AG04449 (cell line): ENCODE results near the gene SIRT6.
"Not testable (repeated sequence)": the region's sequence is repeated elsewhere in the genome, so short reads cannot be mapped to it uniquely, and the experiment has no call there.

Experiments used
- CTCF ChIA-PET: fragments of 350-600 bp; formaldehyde crosslinking; extraction: SDS; loops from one replicate; lab custom pipeline; 2021; ENCODE audit warnings: antibody characterized with exemption; lab: Yijun Ruan, JAX
- POLR2A ChIA-PET: fragments of 400-600, 350-600 bp; formaldehyde crosslinking; extraction: SDS; loops from one replicate; lab custom pipeline; 2020; ENCODE audit warnings: antibody characterized with exemption, inconsistent platforms; lab: Yijun Ruan, JAX
- DNase-seq: peaks from one replicate; pipeline ENCODE4 v3.0.0-alpha.2; 2010; ENCODE audit warnings: low read depth, low spot score
- H3K4me3 ChIP-seq: 2 replicates; pipeline ENCODE4 v1.5.1; 2011; ENCODE audit warnings: low read depth, mild to moderate bottlenecking, control low read depth, low read length
- TF ChIP-seq, protein P1 (sequence below): IDR thresholded peaks from one replicate; pipeline ENCODE4 v1.5.1; 2011; ENCODE audit warnings: mild to moderate bottlenecking, moderate library complexity, low read length, control low read depth, inconsistent platforms; ENCODE audit not compliant: insufficient read depth; ENCODE audit errors: missing control alignments

The SIRT6 gene

GRCh38 chr19:4173479-4174212, 8.7 kb downstream of the SIRT6 start:
- DNase-seq: no peak
- CTCF ChIA-PET: interaction anchor here (1.3 to 1.5 kb wide), 2 partner anchors 13 to 33 kb away, joined by 3 read pairs; no protein-coding TSS in a partner anchor
- H3K4me3 ChIP-seq: no peak overlapping the region
- TF ChIP-seq, protein P1, sequence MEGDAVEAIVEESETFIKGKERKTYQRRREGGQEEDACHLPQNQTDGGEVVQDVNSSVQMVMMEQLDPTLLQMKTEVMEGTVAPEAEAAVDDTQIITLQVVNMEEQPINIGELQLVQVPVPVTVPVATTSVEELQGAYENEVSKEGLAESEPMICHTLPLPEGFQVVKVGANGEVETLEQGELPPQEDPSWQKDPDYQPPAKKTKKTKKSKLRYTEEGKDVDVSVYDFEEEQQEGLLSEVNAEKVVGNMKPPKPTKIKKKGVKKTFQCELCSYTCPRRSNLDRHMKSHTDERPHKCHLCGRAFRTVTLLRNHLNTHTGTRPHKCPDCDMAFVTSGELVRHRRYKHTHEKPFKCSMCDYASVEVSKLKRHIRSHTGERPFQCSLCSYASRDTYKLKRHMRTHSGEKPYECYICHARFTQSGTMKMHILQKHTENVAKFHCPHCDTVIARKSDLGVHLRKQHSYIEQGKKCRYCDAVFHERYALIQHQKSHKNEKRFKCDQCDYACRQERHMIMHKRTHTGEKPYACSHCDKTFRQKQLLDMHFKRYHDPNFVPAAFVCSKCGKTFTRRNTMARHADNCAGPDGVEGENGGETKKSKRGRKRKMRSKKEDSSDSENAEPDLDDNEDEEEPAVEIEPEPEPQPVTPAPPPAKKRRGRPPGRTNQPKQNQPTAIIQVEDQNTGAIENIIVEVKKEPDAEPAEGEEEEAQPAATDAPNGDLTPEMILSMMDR: no peak
- POLR2A ChIA-PET: no interaction called here

DNA sequence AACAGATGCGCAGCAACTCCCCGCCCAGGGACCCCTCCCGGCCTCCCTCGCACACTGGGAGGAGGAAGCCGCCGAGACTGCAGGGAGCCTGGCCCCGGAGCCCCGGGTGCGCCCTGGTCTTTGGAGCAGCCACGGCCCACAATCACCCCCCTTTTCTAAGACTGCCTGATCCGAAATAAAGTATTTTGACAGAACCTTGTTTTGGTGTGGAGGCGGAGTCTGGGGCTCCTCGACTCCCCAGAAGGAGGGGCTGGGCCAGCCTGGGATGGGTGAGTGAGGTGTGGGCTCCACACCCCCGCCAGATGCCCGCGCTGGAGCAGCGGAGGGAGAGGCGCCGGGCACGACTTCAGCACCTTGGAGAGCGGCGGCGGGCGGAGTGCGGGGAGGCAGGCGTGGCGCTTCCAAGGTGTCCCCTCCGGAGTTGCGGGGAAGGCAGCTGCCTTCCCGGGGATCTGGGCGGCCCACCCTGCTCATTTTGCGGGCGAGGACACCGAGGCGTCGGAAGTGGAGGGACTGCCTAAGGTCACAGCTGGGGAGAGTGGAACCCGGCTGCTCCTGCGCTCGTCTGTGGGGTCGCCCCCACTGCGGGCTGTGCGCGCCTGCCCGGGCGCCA, 9.4 kb downstream of the SIRT6 start:
- ChIA-PET POLR2A (no interaction called here), CTCF (interaction anchor here (0.6 to 1.5 kb wide), 2 partner anchors 13 to 32 kb away, joined by 3 read pairs; no protein-coding TSS in a partner anchor)
- no peak overlapping the region for H3K4me3 ChIP-seq
- no peak for DNase-seq
- TF ChIP-seq, protein P1: no peak

DNA sequence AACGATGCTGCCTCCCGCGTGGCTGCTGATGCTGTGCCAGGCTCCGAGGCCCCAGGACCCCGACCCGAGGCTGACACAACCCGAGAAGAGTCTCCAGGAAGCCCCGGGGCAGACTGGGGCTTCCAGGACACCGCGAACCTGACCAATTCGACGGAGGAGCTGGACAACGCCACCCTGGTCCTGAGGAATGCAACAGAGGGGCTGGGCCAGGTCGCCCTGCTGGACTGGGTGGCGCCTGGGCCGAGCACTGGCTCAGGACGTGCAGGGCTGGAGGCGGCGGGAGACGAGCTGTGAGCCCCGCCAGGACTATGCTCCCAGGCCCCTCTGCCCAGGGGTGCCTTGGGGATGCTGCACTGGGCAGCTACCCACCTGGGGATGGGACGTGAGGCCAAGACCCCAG, 10.7 kb downstream of the SIRT6 start:
- TF ChIP-seq, protein P1: no peak
- H3K4me3 ChIP-seq: no peak overlapping the region
- POLR2A ChIA-PET: no interaction called here
- DNase-seq: no peak
- CTCF ChIA-PET: interaction anchor here (1.2 kb wide), 1 partner anchor 31 kb away, joined by 3 read pairs; no protein-coding TSS in a partner anchor

- H3K4me3 ChIP-seq: no peak overlapping the region
- CTCF ChIA-PET: interaction anchor here (1.0 to 2.2 kb wide), 2 partner anchors 24 to 25 kb away, joined by 3 to 6 read pairs; no protein-coding TSS in a partner anchor
- DNase-seq: no peak
- TF ChIP-seq, protein P1: no peak
- POLR2A ChIA-PET: no interaction called here
These were observed 18.1 kb downstream of the SIRT6 start for GRCh38 chr19:4164262-4164661.

DNA sequence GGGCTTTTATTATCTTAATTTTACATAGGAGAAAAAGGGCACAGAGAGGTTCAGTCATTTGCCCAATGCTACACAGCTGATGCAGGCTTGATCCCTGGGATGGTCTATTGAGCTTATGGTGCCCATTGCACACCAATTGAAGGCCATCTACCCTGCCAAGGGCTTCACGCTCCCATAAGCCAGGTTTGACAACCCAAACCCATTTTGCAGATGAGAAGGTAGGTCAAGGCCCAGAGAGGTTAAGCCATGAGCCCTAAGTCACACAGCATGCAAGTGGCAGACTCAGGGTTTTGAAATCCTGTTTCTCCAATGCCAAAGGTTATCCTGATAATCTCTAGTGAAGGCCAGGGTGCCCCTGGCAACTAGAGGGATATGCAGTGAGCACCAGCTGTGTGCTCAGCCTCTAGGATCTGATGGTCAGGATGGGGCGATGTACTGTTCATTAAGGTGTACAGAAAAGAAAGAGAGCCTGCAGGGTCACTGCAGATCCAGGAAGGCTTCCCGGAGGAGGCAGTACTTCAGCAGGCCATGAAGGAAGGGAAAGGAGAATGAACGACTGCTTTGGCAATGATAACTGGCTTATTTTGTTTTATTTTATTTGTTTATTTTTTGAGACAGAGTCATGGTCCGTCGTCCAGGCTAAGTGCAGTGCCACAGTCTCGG, 20.8 kb downstream of the SIRT6 start:
- no peak for DNase-seq
- CTCF ChIA-PET: interaction anchor here (2.5 kb wide), 1 partner anchor 22 kb away, joined by 14 read pairs; no protein-coding TSS in a partner anchor

DNA sequence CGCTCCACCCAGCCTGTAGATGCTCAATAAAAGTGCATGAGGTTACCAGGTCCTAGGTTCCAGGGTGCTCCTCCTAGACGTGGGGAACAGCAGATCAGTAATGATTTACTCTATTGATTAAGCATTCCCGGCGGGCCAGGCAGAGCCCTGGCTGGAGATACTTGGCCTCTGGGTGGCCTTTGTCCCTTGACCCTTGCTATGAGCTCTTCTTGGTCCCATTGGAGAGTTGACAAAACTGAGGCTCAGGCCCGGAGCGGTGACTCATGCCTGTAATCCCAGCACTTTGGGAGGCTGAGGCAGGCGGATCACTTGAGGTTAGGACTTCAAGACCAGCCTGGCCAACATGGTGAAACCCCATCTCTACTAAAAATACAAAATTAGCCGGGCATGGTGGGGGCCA, 24.4 kb downstream of the SIRT6 start:
- POLR2A ChIA-PET, H3K4me3 ChIP-seq, DNase-seq: not testable (repeated sequence)
- CTCF ChIA-PET: interaction anchor here (1.1 to 2.9 kb wide), 2 partner anchors 9 to 18 kb away, joined by 3 to 13 read pairs; no protein-coding TSS in a partner anchor

More for the DNA sequence above, 20.8 kb downstream of the SIRT6 start:
- TF ChIP-seq, protein P1: no peak
- H3K4me3 ChIP-seq: no peak overlapping the region
- POLR2A ChIA-PET: no interaction called here
